B cell (primary cell): ENCODE results near the gene APPBP2. TPM values are rescaled to one million over a fixed set of nuclear protein-coding genes. Genes with fewer than 3 reads are reported as not detected.

ENCODE experiments used
- ATAC-seq: fragments of 200-7000 bp; cut with Tn5 transposase; one replicate; pipeline ENCODE4 v1.10.0; 2021; ENCODE audit warnings: low read depth, mild to moderate bottlenecking, moderate number of reproducible peaks, moderate library complexity
- CTCF ChIA-PET: fragments of 350-600 bp; sonication (Branson Sonifier 250); formaldehyde crosslinking; loops from one replicate; lab custom pipeline; 2021; ENCODE audit warnings: antibody characterized with exemption, inconsistent platforms; lab: Charles Lee
- POLR2A ChIA-PET: fragments of 350-600 bp; sonication (Branson Sonifier 250); formaldehyde crosslinking; loops from one replicate; lab custom pipeline; 2021; ENCODE audit warnings: antibody characterized with exemption; lab: Charles Lee
- DNase-seq: peaks from one replicate; pipeline ENCODE4 v3.0.0; 2013
- H2AFZ ChIP-seq: 2 replicates; pipeline ENCODE4 v1.6.1; 2012; ENCODE audit warnings: mild to moderate bottlenecking, low read depth, low read length; ENCODE audit not compliant: insufficient read depth, poor library complexity, severe bottlenecking
- H3K27ac ChIP-seq, 2 donors: 1 replicate in 1 of 2; 2 replicates in 1 of 2; pipeline ENCODE4 v1.5.1; 2012 to 2013; ENCODE audit warnings: low read length in 2 of 2, mild to moderate bottlenecking in 2 of 2, moderate library complexity in 1 of 2
- H3K27me3 ChIP-seq, 4 experiments: fragments of 200-600 bp in 1 of 4; sonication (generic) in 1 of 4; replicated peaks in 1 of 4; 1 replicate in 2 of 4; 2 replicates in 2 of 4; pipeline versions ENCODE4 v1.6.1 to v1.7.0; 2013 to 2016; ENCODE audit warnings: low read length in 3 of 4, mild to moderate bottlenecking in 2 of 4, mixed read lengths in 1 of 4, moderate library complexity in 1 of 4; ENCODE audit not compliant: insufficient read depth in 4 of 4, control insufficient read depth in 3 of 4; ENCODE audit errors: control extremely low read depth in 1 of 4
- H3K36me3 ChIP-seq, 2 experiments: replicated peaks in 1 of 2; 1 replicate in 1 of 2; 2 replicates in 1 of 2; pipeline versions ENCODE4 v1.6.1 to v1.7.1; 2013; ENCODE audit warnings: low read length in 1 of 2; ENCODE audit not compliant: insufficient read depth in 2 of 2, control insufficient read depth in 1 of 2; ENCODE audit errors: control extremely low read depth in 1 of 2, extremely low read depth in 1 of 2
- H3K4me1 ChIP-seq, 2 donors: fragments of 200-600 bp in 1 of 2; sonication (generic) in 1 of 2; 1 replicate in 1 of 2; 2 replicates in 1 of 2; pipeline versions ENCODE4 v1.5.1 to v1.6.1; 2013 to 2017; ENCODE audit warnings: low read length in 2 of 2; ENCODE audit not compliant: control insufficient read depth in 2 of 2, insufficient read depth in 2 of 2
- H3K4me2 ChIP-seq: replicated peaks from 2 replicates; pipeline ENCODE3; 2012; ENCODE audit warnings: mild to moderate bottlenecking, low read depth, low read length; ENCODE audit not compliant: poor library complexity, severe bottlenecking
- H3K4me3 ChIP-seq, 5 experiments: fragments of 200-600 bp in 1 of 5; sonication (generic) in 1 of 5; 1 replicate in 3 of 5; 2 replicates in 2 of 5; pipeline versions ENCODE4 v1.5.1 to v1.7.0; 2011 to 2016; ENCODE audit warnings: low read length in 4 of 5, mild to moderate bottlenecking in 4 of 5, low read depth in 2 of 5, control low read depth in 1 of 5, moderate library complexity in 1 of 5; ENCODE audit not compliant: insufficient read depth in 1 of 5; ENCODE audit errors: control extremely low read depth in 1 of 5, extremely low read depth in 1 of 5
- H3K79me2 ChIP-seq: fragments of 200-600 bp; sonication (generic); one replicate; pipeline ENCODE4 v1.6.0; 2016; ENCODE audit warnings: low read length; ENCODE audit not compliant: control insufficient read depth, insufficient read depth
- H3K9ac ChIP-seq: fragments of 200-600 bp; sonication (generic); 2 replicates; pipeline ENCODE4 v1.6.1; 2017; ENCODE audit warnings: mild to moderate bottlenecking, low read length, moderate library complexity
- H3K9me3 ChIP-seq, 3 donors: one replicate each; pipeline versions ENCODE4 v1.6.1 to v1.7.1; 2013; ENCODE audit warnings: low read length in 2 of 3; ENCODE audit not compliant: control insufficient read depth in 2 of 3, insufficient read depth in 1 of 3; ENCODE audit errors: control extremely low read depth in 1 of 3
- H4K20me1 ChIP-seq: 2 replicates; pipeline ENCODE4 v1.6.0; 2012; ENCODE audit warnings: mild to moderate bottlenecking, low read length; ENCODE audit not compliant: insufficient read depth, control insufficient read depth, poor library complexity, severe bottlenecking
- H3K27ac Mint-ChIP-seq: one replicate; pipeline ENCODE4 v1.8.0; 2021; ENCODE audit warnings: mixed read lengths
- H3K27me3 Mint-ChIP-seq: one replicate; pipeline ENCODE4 v1.8.0; 2021; ENCODE audit warnings: mixed read lengths
- H3K4me1 Mint-ChIP-seq: one replicate; pipeline ENCODE4 v1.8.0; 2021; ENCODE audit warnings: mixed read lengths
- H3K4me3 Mint-ChIP-seq: one replicate; pipeline ENCODE4 v1.8.0; 2021; ENCODE audit warnings: mixed read lengths
- H3K9me3 Mint-ChIP-seq: one replicate; pipeline ENCODE4 v1.8.0; 2022; ENCODE audit warnings: mixed read lengths; ENCODE audit not compliant: insufficient read depth
- EZH2 ChIP-seq: IDR thresholded peaks from 2 replicates; pipeline ENCODE4 v1.6.1; 2012; ENCODE audit warnings: borderline replicate concordance, low read depth, mild to moderate bottlenecking, moderate library complexity, low read length; ENCODE audit not compliant: insufficient read depth, poor library complexity, severe bottlenecking
- WGBS: methylation state at CpG from one replicate; pipeline ENCODE4 v1.1.5; 2013; ENCODE audit warnings: missing lambda C conversion rate; ENCODE audit not compliant: insufficient coverage; 5-methylcytosine and 5-hydroxymethylcytosine counted together
- intact Hi-C: fragments of 100-400 bp; cut with micrococcal nuclease; formaldehyde crosslinking; loops from one replicate; pipeline ENCODE4 v1.10.0; 2022
- polyA plus RNA-seq: library from polyadenylated mRNA; depleted of rRNA; stranded (reverse); fragments of >200 nt; gene quantifications from 2 replicates; pipeline ENCODE4 v1.2.3, GENCODE V29; 2012
- total RNA-seq, 2 donors: library from RNA; stranded (reverse); fragments of 120-200 nt in 1 of 2; gene quantifications; 1 replicate in 1 of 2; 2 replicates in 1 of 2; pipeline versions ENCODE4 v1.2.3 to v1.2.4, GENCODE V29; 2013 to 2022
- TF ChIP-seq, protein P1 (sequence below): fragments of 200-600 bp; IDR thresholded peaks from one replicate; pipeline ENCODE4 v1.8.0; 2022; ENCODE audit warnings: antibody characterized with exemption, mild to moderate bottlenecking

APPBP2 gene
- total and polyA plus RNA-seq, 2 donors (not counting 1 experiment from before 2014, with no cell fraction given): 6.3 to 38.8 TPM

GRCh38 chr17:60573236-60574051, 47.4 kb upstream of the APPBP2 start:
- Histone ChIP-seq H3K9ac (no peak overlapping the region), H3K4me1 (peaks cover 0 to 4% of the 10 kb centered on the region in 2 donors), H3K4me2 (no peak overlapping the region), H4K20me1 (no peaks in the 10 kb centered on the region), H3K27me3 (no peaks in the 10 kb centered on the region), H2AFZ (no peak overlapping the region), H3K4me3 (no peak overlapping the region), H3K79me2 (no peaks in the 10 kb centered on the region), H3K27ac (no peak overlapping the region), H3K9me3 (no peaks in the 10 kb centered on the region), H3K36me3 (no peaks in the 10 kb centered on the region)
- no peak for TF ChIP-seq EZH2
- no peak overlapping the region for H3K4me3 Mint-ChIP-seq
- peaks cover 17% of the 10 kb centered on the region for H3K27me3 Mint-ChIP-seq
- peaks cover 4% of the 10 kb centered on the region for H3K4me1 Mint-ChIP-seq
- POLR2A ChIA-PET: no interaction called here
- ATAC-seq (no peak), DNase-seq (no peak)
- H3K27ac Mint-ChIP-seq: no peak overlapping the region
- CTCF ChIA-PET: interaction anchor here (0.6 to 1.2 kb wide), 5 partner anchors 14 to 67 kb away, joined by 3 to 7 read pairs (median 3); no protein-coding TSS in a partner anchor
- H3K9me3 Mint-ChIP-seq: no peaks in the 10 kb centered on the region
- WGBS: 67% methylated on average over 1 of the region's 2 CpGs
- intact Hi-C loops: no loop called here

GRCh38 chr17:60565233-60565632, 39.2 kb upstream of the APPBP2 start:
- no peaks in the 10 kb centered on the region for H3K27me3 ChIP-seq
- Mint-ChIP-seq H3K4me1 (no peaks in the 10 kb centered on the region), H3K27me3 (no peaks in the 10 kb centered on the region), H3K27ac (no peak overlapping the region), H3K4me3 (no peak overlapping the region), H3K9me3 (peaks cover 4% of the 10 kb centered on the region)
- H3K4me3 ChIP-seq: no peak overlapping the region
- CTCF ChIA-PET: interaction anchor here (1.0 to 1.1 kb wide), 2 partner anchors 73 to 76 kb away, joined by 3 read pairs; no protein-coding TSS in a partner anchor
- DNase-seq (no peak), ATAC-seq (no peak)
- WGBS: 94% methylated on average over 5 of the region's 6 CpGs
- H3K4me2 ChIP-seq: no peak overlapping the region
- no peaks in the 10 kb centered on the region for H3K79me2 ChIP-seq
- no peaks in the 10 kb centered on the region for H3K4me1 ChIP-seq
- POLR2A ChIA-PET: interaction anchor here (0.7 kb wide), 2 partner anchors 10 to 896 kb away, joined by 3 to 4 read pairs; no protein-coding TSS in a partner anchor
- H3K9ac ChIP-seq: no peak overlapping the region
- no peak overlapping the region for H2AFZ ChIP-seq
- no peak overlapping the region for H3K27ac ChIP-seq
- no peaks in the 10 kb centered on the region for H3K36me3 ChIP-seq
- H3K9me3 ChIP-seq: peaks cover 0 to 7% (median 0%) of the 10 kb centered on the region in 3 donors
- TF ChIP-seq, protein P1, sequence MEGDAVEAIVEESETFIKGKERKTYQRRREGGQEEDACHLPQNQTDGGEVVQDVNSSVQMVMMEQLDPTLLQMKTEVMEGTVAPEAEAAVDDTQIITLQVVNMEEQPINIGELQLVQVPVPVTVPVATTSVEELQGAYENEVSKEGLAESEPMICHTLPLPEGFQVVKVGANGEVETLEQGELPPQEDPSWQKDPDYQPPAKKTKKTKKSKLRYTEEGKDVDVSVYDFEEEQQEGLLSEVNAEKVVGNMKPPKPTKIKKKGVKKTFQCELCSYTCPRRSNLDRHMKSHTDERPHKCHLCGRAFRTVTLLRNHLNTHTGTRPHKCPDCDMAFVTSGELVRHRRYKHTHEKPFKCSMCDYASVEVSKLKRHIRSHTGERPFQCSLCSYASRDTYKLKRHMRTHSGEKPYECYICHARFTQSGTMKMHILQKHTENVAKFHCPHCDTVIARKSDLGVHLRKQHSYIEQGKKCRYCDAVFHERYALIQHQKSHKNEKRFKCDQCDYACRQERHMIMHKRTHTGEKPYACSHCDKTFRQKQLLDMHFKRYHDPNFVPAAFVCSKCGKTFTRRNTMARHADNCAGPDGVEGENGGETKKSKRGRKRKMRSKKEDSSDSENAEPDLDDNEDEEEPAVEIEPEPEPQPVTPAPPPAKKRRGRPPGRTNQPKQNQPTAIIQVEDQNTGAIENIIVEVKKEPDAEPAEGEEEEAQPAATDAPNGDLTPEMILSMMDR: no peak
- TF ChIP-seq EZH2: no peak
- H4K20me1 ChIP-seq: no peaks in the 10 kb centered on the region
- intact Hi-C loops: no loop called here
